Trophoblast cell (in vitro differentiated cells and primary cell): ENCODE measurements around the gene DMBX1.

Experiments used
- DNase-seq, 2 donors: peaks; one replicate each; pipeline ENCODE4 v3.0.0-alpha.2; 2016
- H2AFZ ChIP-seq: 2 replicates; pipeline ENCODE4 v1.6.1; 2013; ENCODE audit warnings: low read length, moderate library complexity, mild to moderate bottlenecking; ENCODE audit not compliant: insufficient read depth, poor library complexity
- H2AK5ac ChIP-seq: 2 replicates; pipeline ENCODE4 v1.6.1; 2013; ENCODE audit warnings: mild to moderate bottlenecking, low read length
- H2BK120ac ChIP-seq: 2 replicates; pipeline ENCODE4 v1.6.1; 2013; ENCODE audit warnings: low read length, mild to moderate bottlenecking, moderate library complexity; ENCODE audit not compliant: insufficient read depth, poor library complexity
- H2BK12ac ChIP-seq: 2 replicates; pipeline ENCODE4 v1.6.1; 2013; ENCODE audit warnings: mild to moderate bottlenecking, low read length, moderate library complexity
- H2BK5ac ChIP-seq: 2 replicates; pipeline ENCODE4 v1.6.1; 2013; ENCODE audit warnings: low read length, low read depth, moderate library complexity, mild to moderate bottlenecking; ENCODE audit not compliant: poor library complexity
- H3K14ac ChIP-seq: 2 replicates; pipeline ENCODE4 v1.6.1; 2013; ENCODE audit warnings: mild to moderate bottlenecking, low read length
- H3K18ac ChIP-seq: 2 replicates; pipeline ENCODE4 v1.6.1; 2013; ENCODE audit warnings: mild to moderate bottlenecking, low read length
- H3K23ac ChIP-seq: 2 replicates; pipeline ENCODE4 v1.6.1; 2013; ENCODE audit warnings: low read length
- H3K27ac ChIP-seq: 2 replicates; pipeline ENCODE4 v1.5.1; 2013; ENCODE audit warnings: low read depth, mild to moderate bottlenecking, inconsistent platforms, low read length, moderate library complexity
- H3K27me3 ChIP-seq: 2 replicates; pipeline ENCODE4 v1.6.1; 2013; ENCODE audit warnings: inconsistent platforms, mild to moderate bottlenecking, low read length, moderate library complexity; ENCODE audit not compliant: insufficient read depth
- H3K36me3 ChIP-seq, 2 experiments: 1 replicate in 1 of 2; 2 replicates in 1 of 2; pipeline ENCODE4 v1.6.1; 2013; ENCODE audit warnings: low read length in 2 of 2, mild to moderate bottlenecking in 2 of 2, moderate library complexity in 1 of 2; ENCODE audit not compliant: insufficient read depth in 2 of 2, control insufficient read depth in 1 of 2
- H3K4ac ChIP-seq: 2 replicates; pipeline ENCODE4 v1.6.1; 2013; ENCODE audit warnings: low read depth, mild to moderate bottlenecking, low read length, moderate library complexity
- H3K4me1 ChIP-seq, 2 experiments: 1 replicate in 1 of 2; 2 replicates in 1 of 2; pipeline ENCODE4 v1.6.1; 2013; ENCODE audit warnings: low read length in 2 of 2, mild to moderate bottlenecking in 2 of 2, moderate library complexity in 1 of 2; ENCODE audit not compliant: insufficient read depth in 2 of 2, control insufficient read depth in 1 of 2
- H3K4me2 ChIP-seq: 2 replicates; pipeline ENCODE4 v1.6.1; 2013; ENCODE audit warnings: inconsistent platforms, mild to moderate bottlenecking, low read length, moderate library complexity
- H3K4me3 ChIP-seq: 2 replicates; pipeline ENCODE4 v1.5.1; 2013; ENCODE audit warnings: mild to moderate bottlenecking, low read depth, low read length, inconsistent platforms
- H3K79me1 ChIP-seq: one replicate; pipeline ENCODE4 v1.6.1; 2013; ENCODE audit warnings: low read length
- H3K79me2 ChIP-seq: 2 replicates; pipeline ENCODE4 v1.6.1; 2013; ENCODE audit warnings: low read length, mild to moderate bottlenecking; ENCODE audit not compliant: control insufficient read depth, insufficient read depth, poor library complexity
- H3K9ac ChIP-seq: 2 replicates; pipeline ENCODE4 v1.6.1; 2013; ENCODE audit warnings: mild to moderate bottlenecking, low read length
- H3K9me3 ChIP-seq: 2 replicates; pipeline ENCODE4 v1.6.1; 2013; ENCODE audit warnings: low read depth, mild to moderate bottlenecking, control low read depth, inconsistent platforms, low read length; ENCODE audit not compliant: insufficient read depth
- H4K12ac ChIP-seq: 2 replicates; pipeline ENCODE4 v1.6.1; 2013; ENCODE audit warnings: low read depth, mild to moderate bottlenecking, low read length, moderate library complexity
- H4K8ac ChIP-seq: 2 replicates; pipeline ENCODE4 v1.6.1; 2013; ENCODE audit warnings: low read depth, mild to moderate bottlenecking, low read length, moderate library complexity
- H4K91ac ChIP-seq: one replicate; pipeline ENCODE4 v1.6.1; 2013; ENCODE audit warnings: low read depth, mild to moderate bottlenecking, low read length, moderate library complexity
- WGBS: extraction: QIAGEN DNeasy Blood & Tissue Kit; methylation state at CpG from one replicate; pipeline ENCODE4 v1.1.7; 2013; ENCODE audit warnings: missing lambda C conversion rate; ENCODE audit not compliant: insufficient read length, insufficient coverage; ENCODE audit errors: extremely low coverage; 5-methylcytosine and 5-hydroxymethylcytosine counted together

The DMBX1 gene

DNA sequence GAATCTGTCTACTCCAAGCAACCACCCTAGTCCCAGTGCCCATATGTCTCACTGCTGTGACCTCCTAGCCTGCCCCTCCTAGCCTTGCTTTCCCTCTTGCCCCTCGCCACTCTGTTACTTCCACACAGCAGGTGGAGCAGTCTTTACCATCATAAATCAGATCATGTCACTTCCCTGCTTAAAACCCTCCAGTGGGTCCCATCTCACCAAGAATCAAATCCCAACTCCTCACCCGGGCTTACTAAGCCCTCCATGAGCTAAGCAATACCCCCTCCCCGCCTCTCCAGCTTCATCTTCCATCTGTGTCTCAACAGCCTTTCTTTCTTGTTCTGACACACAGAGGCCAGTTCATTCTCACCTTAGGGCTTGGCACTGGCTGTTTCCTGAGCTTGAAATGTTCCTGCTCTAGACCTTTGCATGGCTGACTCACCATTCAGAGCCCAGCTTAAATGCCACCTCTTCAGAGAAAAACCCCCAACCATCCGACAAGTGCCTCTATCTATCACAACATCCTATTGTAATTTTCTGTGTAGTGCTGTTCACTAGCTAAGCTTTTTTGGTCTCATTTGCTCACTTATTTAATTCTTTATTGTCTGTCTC is 39.5 kb downstream of the DMBX1 start:
- Histone ChIP-seq H4K8ac (no peak overlapping the region), H3K27me3 (peaks cover 41% of the 10 kb centered on the region), H3K9ac (no peak overlapping the region), H3K14ac (no peak overlapping the region), H3K18ac (no peak overlapping the region), H2BK120ac (no peak overlapping the region), H3K4me1 (peaks cover 6 to 7% of the 10 kb centered on the region in 2 experiments), H3K79me1 (no peaks in the 10 kb centered on the region), H2BK12ac (no peak overlapping the region), H3K4ac (no peak overlapping the region), H3K79me2 (no peaks in the 10 kb centered on the region), H4K12ac (no peak overlapping the region), H3K23ac (no peak overlapping the region), H2AK5ac (no peak overlapping the region), H3K9me3 (peaks cover 2% of the 10 kb centered on the region), H3K36me3 (no peaks in the 10 kb centered on the region), H2BK5ac (no peak overlapping the region), H2AFZ (no peak overlapping the region), H3K4me3 (no peak overlapping the region), H3K4me2 (no peak overlapping the region), H4K91ac (no peak overlapping the region), H3K27ac (no peak overlapping the region)
- no peak for DNase-seq
- no CpG with 5 or more reads among the region's 4 CpGs for WGBS

DNA sequence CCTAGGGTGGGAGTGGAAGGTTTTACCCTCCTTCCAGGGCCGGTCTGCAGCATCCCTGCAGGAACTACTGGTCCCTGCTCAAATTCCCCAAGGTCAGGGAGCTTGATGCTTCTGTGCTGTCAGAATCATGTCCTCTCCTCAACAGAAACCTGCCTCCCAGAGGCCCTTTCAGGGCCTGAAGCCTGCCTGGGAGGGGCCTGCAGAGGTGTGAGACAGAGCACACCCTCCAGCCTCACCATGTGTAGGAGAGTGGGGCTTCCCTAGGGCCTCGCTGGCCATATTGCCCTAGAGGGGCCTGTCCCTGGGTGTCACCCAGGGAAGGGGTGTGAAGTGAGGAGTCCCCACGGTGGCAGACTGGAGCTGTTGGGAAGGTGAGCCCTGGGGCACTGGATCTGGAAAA is 40.7 kb downstream of the DMBX1 start:
- Histone ChIP-seq H3K27ac (no peak overlapping the region), H3K27me3 (peaks cover 36% of the 10 kb centered on the region)
- WGBS: no CpG with 5 or more reads among the region's 3 CpGs

DNA sequence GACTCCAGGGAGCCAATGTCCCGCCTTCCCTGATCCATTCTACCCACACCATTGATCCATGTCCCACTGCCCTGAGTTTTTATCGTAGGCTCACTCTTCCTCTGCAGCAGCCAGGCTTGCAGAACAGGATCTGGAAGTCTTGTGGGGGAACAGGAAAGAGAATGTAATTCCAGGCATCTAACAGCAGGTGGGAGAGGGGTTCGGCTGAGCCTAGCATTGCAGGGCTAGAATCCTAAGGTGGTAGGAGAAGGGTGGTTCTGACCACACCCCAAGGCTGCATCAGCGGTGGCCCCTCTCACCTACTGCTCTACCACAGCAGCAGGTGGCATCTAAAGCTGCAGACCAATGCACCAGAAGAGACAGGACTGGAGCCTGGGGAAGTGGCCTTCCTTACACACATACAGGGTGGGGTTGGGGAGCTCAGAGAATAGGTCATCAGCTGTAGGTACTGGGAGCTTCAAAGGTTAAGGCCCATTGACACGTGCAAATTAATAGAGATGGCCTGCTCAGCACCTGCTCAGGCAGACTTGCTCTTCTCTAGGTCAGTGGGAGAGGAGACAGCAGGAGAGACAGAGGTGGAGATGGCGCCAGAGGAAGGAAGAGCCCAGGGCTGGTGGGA is 41.3 kb downstream of the DMBX1 start:
- Histone ChIP-seq H3K4ac (no peak overlapping the region), H3K4me3 (no peak overlapping the region), H2BK5ac (no peak overlapping the region), H2BK120ac (no peak overlapping the region), H3K18ac (no peak overlapping the region), H4K91ac (no peak overlapping the region), H3K27me3 (peaks cover 33% of the 10 kb centered on the region), H3K36me3 (no peaks in the 10 kb centered on the region), H3K9ac (no peak overlapping the region), H4K8ac (no peak overlapping the region), H2AFZ (no peak overlapping the region), H3K14ac (no peak overlapping the region), H4K12ac (no peak overlapping the region), H3K4me2 (no peak overlapping the region), H3K23ac (no peak overlapping the region), H3K79me2 (no peaks in the 10 kb centered on the region), H2BK12ac (no peak overlapping the region), H3K27ac (no peak overlapping the region), H3K9me3 (peaks cover 2% of the 10 kb centered on the region), H3K79me1 (no peaks in the 10 kb centered on the region), H3K4me1 (peaks cover 6 to 7% of the 10 kb centered on the region in 2 experiments), H2AK5ac (no peak overlapping the region)
- no peak for DNase-seq
- WGBS: no CpG with 5 or more reads among the region's 6 CpGs

More for the DNA sequence above, 40.7 kb downstream of the DMBX1 start:
- Histone ChIP-seq H2BK120ac (no peak overlapping the region), H2AK5ac (no peak overlapping the region), H3K4me3 (no peak overlapping the region), H3K23ac (no peak overlapping the region), H4K8ac (no peak overlapping the region), H2BK5ac (no peak overlapping the region), H4K91ac (no peak overlapping the region), H3K9ac (peak overlapping the region; percentile 4), H3K9me3 (peaks cover 2% of the 10 kb centered on the region), H3K36me3 (no peaks in the 10 kb centered on the region), H3K14ac (no peak overlapping the region), H3K79me2 (no peaks in the 10 kb centered on the region), H2AFZ (no peak overlapping the region), H2BK12ac (no peak overlapping the region), H4K12ac (no peak overlapping the region), H3K4ac (no peak overlapping the region), H3K18ac (no peak overlapping the region), H3K4me2 (no peak overlapping the region), H3K79me1 (no peaks in the 10 kb centered on the region), H3K4me1 (peaks cover 6 to 7% of the 10 kb centered on the region in 2 experiments)
- no peak for DNase-seq

DNA sequence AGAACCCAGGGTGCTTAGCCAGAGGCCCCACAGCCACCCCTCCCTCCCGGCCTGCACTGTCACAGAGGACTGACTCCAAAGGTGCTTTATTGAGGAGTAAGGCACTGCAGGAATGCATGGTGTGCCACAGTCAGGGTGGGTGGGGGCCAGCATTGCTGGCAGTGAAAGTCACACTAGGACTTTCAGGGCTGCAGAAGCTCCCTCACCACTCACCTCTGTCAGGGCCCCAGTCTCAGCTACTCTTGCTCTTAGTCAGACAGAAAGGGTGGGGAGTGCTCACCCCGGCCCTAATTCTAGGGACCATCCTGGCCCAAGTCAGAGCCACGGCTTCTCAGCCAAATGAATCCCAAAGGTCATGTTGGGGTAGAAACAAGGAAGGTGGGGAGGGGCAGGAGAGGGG is 42.5 kb downstream of the DMBX1 start:
- no peak overlapping the region for H2AFZ ChIP-seq
- H2BK12ac ChIP-seq: no peak overlapping the region
- no peak overlapping the region for H2BK5ac ChIP-seq
- H3K36me3 ChIP-seq: no peaks in the 10 kb centered on the region
- no peak overlapping the region for H3K4me2 ChIP-seq
- no peak overlapping the region for H3K14ac ChIP-seq
- peaks cover 6 to 7% of the 10 kb centered on the region in 2 experiments for H3K4me1 ChIP-seq
- no peak overlapping the region for H2BK120ac ChIP-seq
- H3K9ac ChIP-seq: no peak overlapping the region
- no peaks in the 10 kb centered on the region for H3K79me2 ChIP-seq
- no peak overlapping the region for H4K12ac ChIP-seq
- H3K18ac ChIP-seq: no peak overlapping the region
- H3K27ac ChIP-seq: no peak overlapping the region
- WGBS: no CpG with 5 or more reads among the region's 3 CpGs
- no peaks in the 10 kb centered on the region for H3K79me1 ChIP-seq
- no peak overlapping the region for H3K23ac ChIP-seq
- no peak overlapping the region for H4K8ac ChIP-seq
- H3K4ac ChIP-seq: no peak overlapping the region
- H4K91ac ChIP-seq: no peak overlapping the region
- H3K9me3 ChIP-seq: peaks cover 2% of the 10 kb centered on the region
- H3K27me3 ChIP-seq: peaks cover 27% of the 10 kb centered on the region
- H2AK5ac ChIP-seq: no peak overlapping the region
- no peak overlapping the region for H3K4me3 ChIP-seq
- DNase-seq: no peak
